ENCODE results near the gene FIZ1. TPM values are rescaled to one million over a fixed set of nuclear protein-coding genes. Genes with fewer than 3 reads are reported as not detected.

FIZ1 gene
- total RNA-seq, 4 donors from 2014 or later: 4.8 to 11.7 (median 7.9) TPM

DNA sequence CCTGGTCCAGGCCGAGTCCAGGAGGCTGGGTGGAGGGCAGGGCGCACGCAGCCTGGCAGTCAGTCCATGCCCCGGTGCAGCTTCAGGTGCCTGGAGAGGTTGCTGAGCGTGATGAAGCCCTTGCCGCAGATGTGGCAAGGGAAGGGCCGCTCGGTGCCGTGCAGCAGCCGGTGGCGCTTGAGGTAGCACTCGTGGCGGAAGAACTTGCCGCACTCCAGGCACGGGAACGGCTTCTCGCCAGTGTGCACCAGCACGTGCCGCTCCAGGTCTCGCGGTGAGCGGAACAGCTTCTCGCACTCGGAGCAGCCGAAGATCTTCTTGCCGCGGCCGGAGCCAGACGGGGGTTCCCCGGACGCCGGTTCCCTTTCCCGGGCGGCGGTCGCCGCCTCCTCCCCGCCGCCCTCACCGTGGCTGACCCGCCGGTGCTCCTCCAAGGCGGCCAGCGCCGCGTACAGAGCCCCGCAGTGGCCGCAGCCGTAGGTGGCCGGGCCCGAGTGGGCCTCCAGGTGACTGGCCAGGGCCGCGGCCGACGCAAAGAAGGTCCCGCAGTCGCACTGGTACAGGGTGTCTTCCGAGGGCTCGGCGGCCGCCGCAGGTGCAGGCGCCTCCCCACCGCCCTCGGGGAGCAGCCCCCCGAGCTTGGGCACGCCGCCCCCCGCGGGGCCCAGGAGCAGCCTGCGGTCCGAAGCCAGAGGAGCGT is 6.8 kb downstream of the FIZ1 start:
- Histone ChIP-seq H3K27ac (no peak overlapping the region), H3K4me1 (peaks cover 0 to 7% (median 0%) of the 10 kb centered on the region in 4 donors), H3K4me3 (no peak overlapping the region), H3K36me3 (peaks cover 0 to 61% (median 0%) of the 10 kb centered on the region in 3 donors), H3K9me3 (no peaks in the 10 kb centered on the region), H3K27me3 (no peaks in the 10 kb centered on the region)
- TF ChIP-seq EP300 (IDR thresholded peaks at IDR 0.05): no peak
- no peak for TF ChIP-seq POLR2A (IDR thresholded peaks at IDR 0.05)
- TF ChIP-seq, protein P1, sequence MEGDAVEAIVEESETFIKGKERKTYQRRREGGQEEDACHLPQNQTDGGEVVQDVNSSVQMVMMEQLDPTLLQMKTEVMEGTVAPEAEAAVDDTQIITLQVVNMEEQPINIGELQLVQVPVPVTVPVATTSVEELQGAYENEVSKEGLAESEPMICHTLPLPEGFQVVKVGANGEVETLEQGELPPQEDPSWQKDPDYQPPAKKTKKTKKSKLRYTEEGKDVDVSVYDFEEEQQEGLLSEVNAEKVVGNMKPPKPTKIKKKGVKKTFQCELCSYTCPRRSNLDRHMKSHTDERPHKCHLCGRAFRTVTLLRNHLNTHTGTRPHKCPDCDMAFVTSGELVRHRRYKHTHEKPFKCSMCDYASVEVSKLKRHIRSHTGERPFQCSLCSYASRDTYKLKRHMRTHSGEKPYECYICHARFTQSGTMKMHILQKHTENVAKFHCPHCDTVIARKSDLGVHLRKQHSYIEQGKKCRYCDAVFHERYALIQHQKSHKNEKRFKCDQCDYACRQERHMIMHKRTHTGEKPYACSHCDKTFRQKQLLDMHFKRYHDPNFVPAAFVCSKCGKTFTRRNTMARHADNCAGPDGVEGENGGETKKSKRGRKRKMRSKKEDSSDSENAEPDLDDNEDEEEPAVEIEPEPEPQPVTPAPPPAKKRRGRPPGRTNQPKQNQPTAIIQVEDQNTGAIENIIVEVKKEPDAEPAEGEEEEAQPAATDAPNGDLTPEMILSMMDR (IDR thresholded peaks at IDR 0.05): no peak
- DNase-seq (ENCODE audit: low spot score in 2 of 2): no peak
- WGBS, 2 donors: 90 to 95% methylated on average over 50 to 58 of the region's 73 CpGs

DNA sequence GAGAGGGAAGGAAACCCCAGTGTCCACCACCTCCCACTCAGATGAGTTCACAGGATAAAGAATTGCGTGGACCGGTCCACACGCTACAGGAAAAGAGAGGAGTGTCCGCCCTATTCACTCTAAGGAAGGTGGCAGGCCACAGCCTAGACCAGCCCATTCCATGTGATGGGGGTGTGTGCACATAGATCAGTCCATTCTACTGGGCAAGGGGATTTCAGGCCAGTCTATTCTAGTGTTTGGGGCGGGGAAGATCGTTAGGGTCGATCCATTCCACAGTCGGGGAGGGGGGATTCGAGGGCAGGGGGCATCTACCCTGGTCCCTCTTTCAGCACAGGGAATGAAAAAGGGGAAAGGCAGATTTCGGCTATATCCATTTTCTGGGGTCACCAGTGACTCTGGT is 7.8 kb downstream of the FIZ1 start:
- no peaks in the 10 kb centered on the region for H3K27me3 ChIP-seq
- WGBS, 2 donors: 77 to 81% methylated on average over 10 of the region's 10 CpGs
- H3K27ac ChIP-seq: no peak overlapping the region
- peaks cover 0 to 17% (median 6%) of the 10 kb centered on the region in 4 donors for H3K4me1 ChIP-seq
- DNase-seq (ENCODE audit: low spot score in 2 of 2): no peak
- peaks cover 0 to 51% (median 0%) of the 10 kb centered on the region in 3 donors for H3K36me3 ChIP-seq
- TF ChIP-seq, protein P1 (IDR thresholded peaks at IDR 0.05): no peak
- no peak overlapping the region for H3K4me3 ChIP-seq
- H3K9me3 ChIP-seq: no peaks in the 10 kb centered on the region

DNA sequence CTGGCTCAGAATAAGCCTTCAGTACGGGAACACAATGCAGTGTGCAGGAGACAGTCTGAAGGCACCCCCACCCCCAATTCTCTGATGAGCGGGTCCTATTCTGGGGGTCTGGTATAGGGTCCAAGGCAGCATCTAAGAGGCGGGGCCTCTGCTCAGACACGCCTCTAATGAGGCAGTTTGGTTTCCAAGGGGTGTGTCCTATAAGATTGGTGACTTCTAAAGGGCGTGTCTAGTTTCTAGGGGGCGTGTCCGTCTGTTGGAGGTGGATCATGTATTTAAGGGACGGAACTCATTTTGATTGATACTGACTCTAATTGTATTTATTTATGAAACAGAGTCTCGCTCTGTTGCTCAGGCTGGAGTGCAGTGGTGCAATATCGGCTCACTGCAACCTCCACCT is 8.7 kb downstream of the FIZ1 start:
- Histone ChIP-seq H3K27me3 (no peaks in the 10 kb centered on the region), H3K27ac (no peak overlapping the region), H3K4me3 (no peak overlapping the region), H3K9me3 (no peaks in the 10 kb centered on the region), H3K36me3 (peaks cover 0 to 41% (median 0%) of the 10 kb centered on the region in 3 donors), H3K4me1 (peaks cover 0 to 26% (median 14%) of the 10 kb centered on the region in 4 donors)
- TF ChIP-seq, protein P1 (IDR thresholded peaks at IDR 0.05): no peak
- TF ChIP-seq EP300 (IDR thresholded peaks at IDR 0.05): no peak
- TF ChIP-seq POLR2A (IDR thresholded peaks at IDR 0.05): no peak
- 73 to 80% methylated on average over 10 of the region's 10 CpGs for WGBS, 2 donors
- no peak for DNase-seq (ENCODE audit: low spot score in 2 of 2)

DNA sequence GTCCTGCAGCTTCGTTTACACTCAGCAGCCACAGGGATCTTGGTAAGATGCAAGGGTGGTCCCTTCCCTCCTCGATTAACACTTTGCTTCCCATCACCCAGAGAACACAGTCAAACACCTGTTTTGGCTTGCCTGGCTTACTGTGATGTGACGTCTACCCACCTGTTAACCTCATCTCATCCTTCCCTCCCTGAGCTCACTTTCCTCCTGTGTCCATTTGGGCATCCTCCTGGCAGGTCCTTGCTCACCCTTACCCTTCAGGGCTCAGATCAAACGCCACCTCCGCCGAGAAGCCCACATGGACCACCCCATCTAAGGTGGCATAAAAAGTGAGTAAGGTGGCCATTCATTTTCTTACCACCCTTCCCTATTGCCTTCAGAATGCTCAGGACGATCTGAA is 9.2 kb downstream of the FIZ1 start:
- H3K27me3 ChIP-seq: no peaks in the 10 kb centered on the region
- peaks cover 0 to 36% (median 0%) of the 10 kb centered on the region in 3 donors for H3K36me3 ChIP-seq
- DNase-seq (ENCODE audit: low spot score in 2 of 2): no peak
- H3K9me3 ChIP-seq: no peaks in the 10 kb centered on the region
- no peak overlapping the region for H3K27ac ChIP-seq
- 57 to 60% methylated on average over 7 of the region's 7 CpGs for WGBS, 2 donors
- no peak overlapping the region for H3K4me3 ChIP-seq
- TF ChIP-seq POLR2A (IDR thresholded peaks at IDR 0.05) (no peak), EP300 (IDR thresholded peaks at IDR 0.05) (no peak)
- TF ChIP-seq, protein P1 (IDR thresholded peaks at IDR 0.05): no peak
- peaks cover 0 to 31% (median 16%) of the 10 kb centered on the region in 4 donors for H3K4me1 ChIP-seq

DNA sequence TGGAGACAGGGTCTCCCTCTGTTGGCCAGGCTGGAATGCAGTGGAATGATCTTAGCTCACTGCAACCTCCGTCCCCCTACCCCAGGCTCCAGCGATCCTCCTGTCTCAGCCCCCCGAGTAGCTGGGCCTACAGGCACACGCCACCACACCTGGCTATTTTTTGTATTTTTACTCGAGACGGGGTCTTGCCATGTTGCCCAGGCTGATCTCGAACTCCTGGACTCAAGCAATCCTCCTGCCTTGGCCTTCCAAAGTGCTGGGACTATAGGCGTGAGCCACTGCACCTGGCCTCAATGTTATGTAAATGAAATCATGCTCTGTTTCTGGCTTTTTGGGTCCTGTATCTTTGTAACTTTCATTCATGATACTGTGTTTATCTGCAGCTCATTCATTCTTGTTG is 10.6 kb downstream of the FIZ1 start:
- Histone ChIP-seq H3K27me3 (no peaks in the 10 kb centered on the region), H3K4me1 (peaks cover 0 to 32% (median 16%) of the 10 kb centered on the region in 4 donors), H3K27ac (no peak overlapping the region), H3K36me3 (peaks cover 0 to 26% (median 0%) of the 10 kb centered on the region in 3 donors), H3K4me3 (no peak overlapping the region), H3K9me3 (no peaks in the 10 kb centered on the region)
- no peak for DNase-seq (ENCODE audit: low spot score in 2 of 2)
- TF ChIP-seq POLR2A (IDR thresholded peaks at IDR 0.05) (no peak), EP300 (IDR thresholded peaks at IDR 0.05) (no peak)
- TF ChIP-seq, protein P1 (IDR thresholded peaks at IDR 0.05): no peak
- 88 to 92% methylated on average over 8 of the region's 8 CpGs for WGBS, 2 donors
